RKO (cell line): Measurements from ENCODE around the gene NTRK3.

Source experiments
- DNase-seq: peaks from one replicate; pipeline ENCODE4 v3.0.0-alpha.2; 2016; ENCODE audit warnings: low spot score

NTRK3 gene

DNA sequence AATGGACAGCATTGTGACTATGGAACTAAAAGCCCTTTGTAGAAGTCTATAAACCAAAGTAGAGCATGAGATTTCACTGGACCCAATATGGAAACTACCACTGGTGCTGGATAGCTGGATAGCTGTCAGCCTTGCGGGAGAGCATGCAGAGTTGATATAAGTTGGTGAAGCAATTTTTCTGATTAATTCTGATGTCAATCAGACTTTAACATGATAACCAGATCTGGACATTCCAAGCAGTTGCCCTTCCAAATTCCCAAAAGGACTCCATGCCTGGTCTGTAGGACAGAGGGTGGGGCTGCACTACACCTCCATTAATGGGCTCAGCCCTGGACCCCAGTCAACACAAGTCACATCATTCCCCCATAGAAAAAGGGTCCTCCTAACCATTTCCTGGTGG lies 437.8 kb downstream of the NTRK3 start:
- DNase-seq: no peak

DNA sequence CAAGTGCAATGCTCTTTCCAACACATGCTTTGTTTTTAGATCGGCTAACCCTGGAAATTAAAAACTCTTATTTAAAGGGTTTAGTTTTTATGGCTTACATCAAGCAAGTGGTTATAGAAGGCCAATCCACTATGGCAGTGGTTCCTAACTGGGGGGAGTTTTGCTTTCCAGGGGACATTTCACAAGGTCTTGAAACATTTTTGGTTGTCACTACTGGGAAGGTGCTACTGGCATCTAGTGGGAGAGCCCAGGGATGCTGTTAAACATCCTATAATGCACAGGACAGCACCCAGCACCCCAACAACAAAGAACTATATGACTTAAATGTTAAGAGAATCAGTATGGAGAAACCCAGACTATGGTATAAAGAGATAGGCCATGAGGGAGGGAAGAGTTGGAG lies 439.0 kb downstream of the NTRK3 start:
- no peak for DNase-seq

DNA sequence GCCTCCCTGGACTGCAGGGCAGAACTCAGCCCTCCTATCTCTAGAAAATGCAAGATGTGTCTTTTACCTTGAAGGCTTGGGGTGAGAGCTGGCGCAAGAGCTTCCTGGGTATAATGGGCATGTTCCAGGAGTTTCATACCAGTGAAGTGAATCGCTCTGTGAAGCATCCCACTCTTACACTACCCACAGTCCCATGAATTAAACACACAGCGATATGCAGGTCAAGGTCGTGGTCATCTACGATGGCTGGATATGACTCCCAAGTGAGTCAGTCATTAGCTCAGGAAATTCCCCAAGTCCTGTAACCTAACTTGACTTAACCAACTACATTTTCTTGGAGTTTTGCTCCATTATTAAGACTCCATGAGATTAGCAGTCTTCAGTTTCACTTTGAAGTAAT lies 439.7 kb downstream of the NTRK3 start:
- peak; percentile 46 for DNase-seq

DNA sequence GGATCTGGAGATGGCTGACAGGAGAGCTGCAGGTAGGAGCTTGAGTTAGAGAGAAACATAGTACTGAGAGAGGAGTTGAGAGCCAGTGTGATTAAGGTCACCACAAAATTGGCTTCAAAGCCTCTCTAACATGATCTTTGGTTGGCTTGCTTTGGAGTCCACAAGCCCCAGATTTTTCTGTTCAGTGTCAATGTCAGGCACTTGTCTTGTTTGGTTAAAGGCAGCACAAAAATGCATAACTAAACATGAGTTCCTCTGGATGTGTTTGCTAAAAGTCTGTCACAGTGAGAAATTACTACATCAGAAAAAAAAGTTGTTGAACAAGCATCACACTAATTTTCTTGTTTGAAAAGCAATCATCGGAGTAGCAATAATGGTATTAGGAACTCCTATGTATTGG lies 440.5 kb downstream of the NTRK3 start:
- DNase-seq: no peak
